SIG-M5 treated with dmso at 0.1 percent for 504 hours (cell line): ENCODE measurements around the gene SCYL2.
A peak's percentile ranks its signal among the peaks of the same experiment; 100 is the strongest.
"Not testable (repeated sequence)": the region's sequence is repeated elsewhere in the genome, so short reads cannot be mapped to it uniquely, and the experiment has no call there.

Experiments
- DNase-seq: peaks from one replicate; lab custom pipeline; 2025; ENCODE audit not compliant: unreplicated experiment; lab: John Stamatoyannopoulos, UW

SCYL2 gene

DNA sequence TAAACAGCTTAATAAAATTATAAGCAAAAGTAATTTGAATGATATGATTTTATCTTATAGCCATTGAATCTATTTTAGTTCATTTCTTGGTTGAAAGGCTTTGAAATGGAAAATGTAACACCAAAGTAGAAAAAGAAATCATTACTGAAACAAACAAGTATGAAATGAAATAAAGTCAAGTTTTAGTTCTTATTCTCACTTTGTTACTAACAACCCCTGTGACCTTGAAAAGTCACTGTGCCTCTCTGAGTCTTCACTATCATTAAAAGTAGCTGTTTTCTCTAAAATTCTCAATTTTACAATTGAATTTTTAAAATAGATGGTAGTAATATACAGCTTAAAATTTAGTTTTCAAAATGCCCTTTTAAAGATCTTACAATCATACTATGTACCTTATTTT is 57.5 kb downstream of the SCYL2 start:
- DNase-seq, result no peak

DNA sequence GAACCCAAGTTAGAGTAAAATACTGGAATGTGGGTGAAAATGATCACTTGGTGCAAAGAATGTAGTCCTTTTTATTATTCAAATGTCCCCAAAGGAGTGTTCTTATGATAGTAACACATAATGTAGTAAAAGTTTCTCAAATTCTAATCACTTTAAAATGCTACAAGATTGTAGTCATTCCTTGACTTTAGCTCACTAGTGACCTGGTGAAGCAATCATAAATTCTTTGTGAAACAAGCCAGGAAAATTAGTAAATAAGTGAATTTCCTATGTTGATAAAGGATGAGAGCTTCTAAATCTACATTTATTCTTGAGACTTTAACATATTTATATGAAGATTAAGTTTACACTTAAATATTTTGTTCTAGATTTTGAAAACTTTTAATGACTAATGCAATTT is 59.2 kb downstream of the SCYL2 start:
- DNase-seq, result no peak

DNA sequence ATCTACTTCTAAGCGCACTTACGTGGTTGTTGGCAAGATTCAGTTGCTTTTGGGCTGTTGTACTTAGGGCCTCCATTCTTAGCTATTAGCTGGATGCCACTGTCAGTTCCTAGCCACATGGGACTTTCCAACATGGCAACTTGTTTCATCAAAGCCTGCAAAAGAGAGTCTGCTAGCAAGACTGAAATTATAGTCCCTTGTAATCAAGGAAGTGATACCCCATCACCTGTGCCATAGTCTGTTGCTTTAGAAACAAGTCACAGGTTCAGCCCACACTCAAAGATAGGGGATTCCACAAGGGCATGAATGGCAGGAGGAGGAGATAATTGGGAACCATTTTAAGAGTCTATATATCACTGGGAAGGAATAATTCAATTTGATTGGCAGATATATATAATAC is 62.8 kb downstream of the SCYL2 start:
- DNase-seq, result no peak

DNA sequence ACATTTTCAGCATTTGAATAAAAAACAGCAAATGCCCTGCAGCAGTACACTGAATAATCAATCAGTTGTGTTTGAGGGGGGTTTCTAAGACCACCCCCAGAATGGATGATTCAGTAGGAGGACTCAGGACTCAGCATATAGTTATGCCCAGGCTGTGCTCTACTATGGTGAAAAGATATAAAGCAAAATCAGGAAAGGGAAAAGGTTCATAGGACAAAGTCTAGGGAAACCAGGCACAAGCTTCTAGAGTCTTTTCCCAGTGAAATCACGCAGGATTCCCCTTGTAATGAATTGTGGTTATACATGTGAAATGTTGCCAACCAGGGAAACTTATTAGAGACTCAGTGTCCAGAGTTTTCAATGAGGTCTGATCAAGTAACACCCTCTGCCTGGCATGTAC is 64.9 kb downstream of the SCYL2 start:
- DNase-seq, result no peak

DNA sequence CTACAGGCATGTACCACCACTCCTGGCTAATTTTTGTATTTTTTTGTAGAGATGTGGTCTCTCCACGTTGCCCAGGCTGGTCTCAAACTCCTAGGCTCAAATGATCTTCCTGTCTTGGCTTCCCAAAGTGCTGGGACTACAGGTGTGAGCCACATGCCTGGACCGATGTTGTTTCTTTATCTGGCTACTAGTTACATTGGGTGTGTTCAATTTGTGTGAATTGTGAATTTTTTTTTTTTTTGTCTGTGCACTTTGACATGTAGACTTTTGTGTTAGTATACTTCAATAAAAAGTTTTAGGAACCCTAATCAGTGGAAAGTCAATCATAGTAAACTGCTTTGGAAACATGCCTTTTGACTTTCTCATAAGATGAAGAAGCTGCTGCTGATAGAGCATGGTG is 65.9 kb downstream of the SCYL2 start:
- no peak for DNase-seq

DNA sequence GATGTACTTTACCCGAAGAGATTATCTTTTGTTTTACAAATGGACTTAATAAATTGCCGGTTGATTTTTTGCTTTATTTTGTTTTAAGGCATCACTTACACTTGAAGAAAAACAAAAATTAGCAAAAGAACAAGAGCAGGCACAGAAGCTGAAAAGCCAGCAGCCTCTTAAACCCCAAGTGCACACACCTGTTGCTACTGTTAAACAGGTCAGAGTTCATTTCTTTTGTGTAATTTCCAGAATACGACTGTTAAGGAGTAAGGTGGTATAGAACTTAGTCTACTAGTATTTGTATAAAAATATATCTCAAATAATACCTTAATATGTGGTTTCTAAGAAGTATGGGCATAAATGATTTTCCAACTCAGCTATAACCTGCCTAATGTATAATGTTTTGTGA is 70.3 kb downstream of the SCYL2 start:
- no peak for DNase-seq

DNA sequence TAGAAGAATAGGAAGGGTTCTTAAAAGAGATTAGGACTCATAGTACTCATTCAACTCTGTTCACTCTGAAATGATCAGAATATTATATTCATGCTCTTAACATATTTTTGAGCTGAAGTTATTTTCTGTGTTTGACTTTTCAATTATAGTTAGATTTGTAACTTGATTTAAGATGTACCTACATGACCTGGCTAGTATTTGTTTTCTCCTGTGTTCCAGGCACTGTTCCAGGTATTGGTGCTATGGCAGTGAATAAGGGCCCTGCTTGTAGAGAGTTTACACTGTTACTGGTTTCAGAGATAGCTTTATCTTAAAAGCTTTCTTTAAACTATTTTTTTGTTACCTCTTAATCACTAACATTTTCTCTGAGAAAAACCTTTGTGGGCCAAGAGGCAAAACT is 70.8 kb downstream of the SCYL2 start:
- no peak for DNase-seq

DNA sequence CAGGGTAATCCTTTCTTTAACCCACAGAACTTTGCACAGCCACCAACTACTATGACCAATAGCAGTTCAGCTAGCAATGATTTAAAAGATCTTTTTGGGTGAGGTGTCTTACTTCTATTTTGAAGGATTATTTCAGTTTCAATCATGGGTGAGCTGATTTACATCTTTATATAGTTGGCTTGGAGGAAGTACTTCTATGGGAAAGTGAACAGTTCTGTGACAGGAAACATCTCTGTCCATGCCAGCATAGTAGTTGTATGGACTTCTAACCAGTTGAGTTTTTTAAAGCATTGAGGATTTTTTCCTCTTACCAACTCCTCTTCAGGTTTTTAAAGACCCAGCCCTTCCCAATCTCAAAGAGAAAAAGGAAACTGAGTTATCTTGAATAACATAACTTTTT is 72.1 kb downstream of the SCYL2 start:
- no peak for DNase-seq

DNA sequence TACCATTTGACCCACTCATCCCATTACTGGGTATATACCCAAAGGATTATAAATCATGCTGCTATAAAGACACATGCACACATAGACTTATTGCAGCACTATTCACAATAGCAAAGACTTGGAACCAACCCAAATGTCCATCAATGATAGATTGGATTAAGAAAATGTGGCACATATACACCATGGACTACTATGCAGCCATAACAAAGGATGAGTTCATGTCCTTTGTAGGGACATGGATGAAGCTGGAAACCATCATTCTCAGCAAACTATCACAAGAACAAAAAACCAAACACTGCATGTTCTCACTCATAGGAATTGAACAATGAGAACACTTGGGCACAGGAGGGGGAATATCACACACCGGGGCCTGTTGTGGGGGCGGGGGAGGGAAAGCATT is 75.9 kb downstream of the SCYL2 start:
- DNase-seq, result not testable (repeated sequence)

DNA sequence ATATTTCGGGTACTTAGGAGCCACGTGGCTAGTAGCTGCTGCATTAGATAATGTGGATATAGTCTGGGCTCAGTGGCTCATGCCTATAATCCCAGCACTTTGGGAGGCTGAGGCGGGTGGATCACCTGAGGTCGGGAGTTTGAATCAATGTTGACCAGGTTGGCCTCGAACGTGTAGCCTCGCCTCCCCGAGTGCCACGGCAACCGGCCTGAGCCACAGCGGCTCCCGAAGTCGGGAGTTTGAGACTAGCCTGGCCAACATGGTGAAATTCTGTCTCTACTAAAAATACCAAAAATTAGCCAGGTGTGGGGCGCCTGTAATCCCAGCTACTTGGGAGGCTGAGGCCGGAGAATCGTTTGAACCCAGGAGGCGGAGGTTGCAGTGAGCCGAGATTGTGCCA is 77.4 kb downstream of the SCYL2 start:
- not testable (repeated sequence) for DNase-seq

DNA sequence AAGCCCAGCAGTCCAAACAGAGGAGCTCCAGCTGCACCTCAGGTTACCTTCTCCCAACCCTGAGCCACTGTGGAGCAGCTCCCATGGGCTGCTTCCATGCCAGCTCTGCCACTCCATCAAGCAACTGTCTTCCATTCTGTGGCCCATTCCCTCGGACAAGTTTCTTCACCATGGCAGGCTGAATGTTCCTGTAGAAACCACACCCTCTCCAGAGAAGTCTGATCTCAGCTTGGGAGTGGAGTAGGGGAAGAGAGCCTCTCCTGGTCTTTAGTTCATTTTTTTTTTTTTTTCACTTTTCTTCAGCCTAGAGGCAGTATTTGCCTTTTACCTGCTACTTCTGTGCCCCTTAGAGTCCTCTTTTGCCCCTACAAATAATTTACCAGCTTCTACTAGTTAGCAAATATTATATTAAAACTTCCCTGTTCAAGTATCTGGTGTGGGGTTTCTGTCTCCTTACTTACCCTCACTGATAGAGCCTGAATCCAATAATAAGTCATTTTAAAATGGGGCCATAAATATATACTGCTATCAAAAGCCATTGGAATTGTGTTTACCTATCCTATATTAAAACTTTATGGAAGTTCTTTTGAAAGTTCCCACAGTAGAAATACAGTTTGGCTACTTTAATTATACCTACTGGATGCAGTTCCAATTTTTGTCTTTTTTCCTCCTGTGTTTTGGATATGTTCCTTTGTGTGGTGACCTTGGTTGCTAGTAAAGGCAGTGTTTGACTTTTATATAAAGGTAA is 78.2 kb downstream of the SCYL2 start:
- DNase-seq, result no peak

DNA sequence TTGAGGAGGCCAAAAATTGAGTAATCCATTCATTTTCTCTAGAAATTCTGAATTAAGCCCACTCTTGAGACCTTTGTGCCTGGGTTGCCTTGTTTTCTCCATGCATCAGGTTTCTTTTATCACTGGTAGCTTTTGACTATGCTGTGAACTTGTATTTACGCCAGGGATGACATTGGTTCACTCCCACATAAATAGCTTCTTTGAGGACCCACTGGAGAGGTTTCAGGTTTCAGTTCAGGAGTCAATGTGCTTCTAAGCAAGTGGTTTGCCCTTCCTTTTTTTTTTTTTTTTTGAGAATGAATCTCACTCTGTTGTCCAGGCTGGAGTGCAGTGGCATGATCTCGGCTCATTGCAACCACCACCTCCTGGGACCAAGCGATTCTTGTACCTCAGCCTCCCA is 79.7 kb downstream of the SCYL2 start:
- no peak for DNase-seq

DNA sequence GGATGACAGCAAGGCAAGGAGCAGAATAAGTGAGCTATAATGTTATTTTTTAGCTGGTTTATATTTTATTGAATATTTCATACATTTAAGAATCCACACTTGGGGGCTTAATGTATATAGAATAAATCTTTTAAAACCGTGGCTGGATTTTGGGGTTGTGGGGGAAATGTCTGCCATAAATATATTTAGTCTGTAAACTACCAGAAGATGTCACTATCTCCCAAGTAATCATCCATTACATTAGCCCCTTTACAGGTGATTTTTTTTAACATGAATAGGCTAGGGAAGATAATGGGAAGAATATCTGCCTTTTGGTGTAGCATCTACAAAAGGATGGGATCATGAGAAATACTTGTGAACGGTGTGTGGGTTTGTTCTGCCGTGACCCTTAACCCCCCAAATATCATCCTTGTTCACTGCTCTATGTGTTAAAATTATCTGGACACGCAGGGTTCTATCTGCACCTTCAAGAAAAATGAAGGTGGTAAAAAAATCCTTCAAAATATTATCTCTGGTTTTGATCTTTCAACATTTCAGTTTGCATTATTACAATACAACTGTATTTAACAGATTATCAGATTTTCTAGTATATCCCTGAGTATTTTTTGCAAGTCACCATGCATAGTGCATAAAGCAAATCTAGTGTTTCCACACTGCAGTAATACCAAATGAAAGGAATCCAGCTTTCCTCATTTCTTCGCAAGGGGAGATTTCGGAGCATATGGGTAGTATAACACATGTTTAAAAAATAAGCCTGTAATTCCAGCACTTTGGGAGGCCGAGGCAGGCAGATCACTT is 81.9 kb downstream of the SCYL2 start:
- DNase-seq, result peak; percentile 4

DNA sequence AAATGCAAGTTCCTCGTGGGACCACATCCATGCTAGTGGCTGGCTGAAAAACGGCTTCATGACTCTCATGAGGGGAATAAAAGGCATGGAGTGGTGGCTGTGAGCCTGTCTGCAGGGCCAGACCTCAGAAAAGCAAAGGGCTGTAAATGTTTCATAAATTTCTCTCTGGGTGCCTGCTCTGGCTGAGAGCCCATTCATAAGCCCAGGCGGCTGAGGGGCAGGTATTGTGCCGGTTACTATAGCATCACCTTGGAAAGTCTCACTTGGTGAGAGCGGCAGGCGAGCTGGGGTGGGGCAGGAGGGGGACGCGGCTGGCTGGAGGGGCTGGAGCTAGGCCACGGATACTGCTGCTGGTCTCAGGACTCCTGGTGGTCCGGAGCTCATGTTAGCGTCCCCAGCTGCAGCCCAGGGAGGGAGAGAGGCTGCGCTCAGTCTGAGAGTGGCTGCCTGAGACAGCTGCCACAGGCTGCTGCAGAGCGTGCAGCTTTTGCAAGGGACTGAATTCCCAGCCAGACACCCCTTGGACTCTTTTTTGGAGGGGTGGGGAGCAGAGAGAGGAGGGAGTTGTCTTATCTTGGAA is 89.8 kb downstream of the SCYL2 start, which contains the start of gene SLC17A8:
SLC17A8 (plus strand) TSS at position 431 of the 580 bp plus-strand sequence. CDS start 318 bp downstream, outside the sequence.
- DNase-seq, result no peak

DNA sequence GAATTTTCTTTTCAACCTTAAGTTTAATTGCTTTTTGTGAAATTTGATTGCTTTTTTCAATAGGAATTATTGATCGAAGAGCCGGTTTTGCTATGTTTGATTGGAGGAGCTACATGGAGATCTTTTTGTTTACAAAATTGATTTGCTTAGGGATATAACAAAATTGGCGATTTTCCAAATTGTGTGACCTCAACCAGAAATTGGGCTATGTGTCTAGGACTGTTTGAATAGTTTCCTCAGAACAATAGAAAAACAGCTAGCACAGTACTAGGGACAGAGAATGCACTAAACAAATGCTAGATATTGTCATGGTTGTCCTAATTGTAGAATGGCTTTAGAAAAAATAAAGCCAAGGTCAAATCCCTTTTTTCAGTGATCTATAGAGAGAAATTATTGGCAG is 92.3 kb downstream of the SCYL2 start:
- DNase-seq, result no peak

DNA sequence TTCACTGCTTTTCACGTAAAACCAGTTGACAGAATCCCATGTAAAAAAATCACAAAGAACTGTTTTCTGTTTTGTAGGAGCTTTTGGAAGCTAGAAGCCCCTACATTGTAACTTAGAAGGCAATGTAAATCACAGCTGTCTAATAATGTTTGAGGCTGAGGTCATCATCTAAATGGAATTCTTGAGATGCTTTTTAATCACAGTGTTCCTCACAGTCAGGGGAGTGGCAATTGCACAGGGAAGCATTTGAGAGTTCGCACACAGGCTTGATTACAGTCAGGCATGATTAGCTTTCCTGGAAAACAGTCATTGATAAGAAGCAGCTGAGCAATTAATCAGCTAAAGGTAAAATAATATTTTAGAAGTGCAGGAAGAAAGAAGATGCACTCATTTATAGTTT is 92.8 kb downstream of the SCYL2 start:
- DNase-seq, result no peak

DNA sequence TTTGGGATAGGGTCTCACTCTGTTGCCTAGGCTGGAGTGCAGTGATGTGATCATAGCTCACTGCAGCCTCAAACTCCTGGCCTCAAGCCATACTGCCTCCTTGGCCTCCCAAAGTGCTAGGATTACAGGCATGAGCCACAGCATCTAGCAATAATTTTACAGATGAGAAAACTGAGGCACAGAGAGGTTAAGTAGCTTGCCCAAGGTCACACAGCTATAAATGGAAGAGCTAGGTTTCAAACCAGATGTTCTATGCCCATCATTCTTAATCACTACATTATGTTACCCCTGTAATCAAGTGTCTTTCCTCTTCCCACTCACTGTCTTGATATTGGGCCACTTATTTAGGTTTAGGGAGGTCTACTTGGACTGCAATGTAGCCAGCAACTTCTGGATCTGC is 93.5 kb downstream of the SCYL2 start:
- DNase-seq, result no peak

DNA sequence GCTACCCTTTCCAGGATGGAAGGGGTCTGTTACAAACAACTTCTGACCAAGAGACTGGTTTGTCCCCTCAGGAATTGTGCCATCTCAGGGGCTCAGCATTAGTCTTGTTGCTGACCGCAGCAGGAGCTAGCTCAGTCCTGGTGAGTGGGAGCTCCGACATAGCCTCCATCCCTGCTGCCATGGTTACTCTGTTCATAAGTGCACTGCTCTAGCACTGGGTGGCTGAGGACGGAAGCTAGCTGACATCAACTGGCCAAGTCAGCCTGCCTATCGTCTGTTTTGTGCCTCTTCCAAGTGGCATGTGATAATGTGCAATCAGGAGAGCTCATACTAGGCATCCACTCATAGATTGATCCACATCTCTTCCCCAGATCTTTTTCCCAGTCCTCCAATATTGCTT is 97.3 kb downstream of the SCYL2 start:
- DNase-seq, result no peak

DNA sequence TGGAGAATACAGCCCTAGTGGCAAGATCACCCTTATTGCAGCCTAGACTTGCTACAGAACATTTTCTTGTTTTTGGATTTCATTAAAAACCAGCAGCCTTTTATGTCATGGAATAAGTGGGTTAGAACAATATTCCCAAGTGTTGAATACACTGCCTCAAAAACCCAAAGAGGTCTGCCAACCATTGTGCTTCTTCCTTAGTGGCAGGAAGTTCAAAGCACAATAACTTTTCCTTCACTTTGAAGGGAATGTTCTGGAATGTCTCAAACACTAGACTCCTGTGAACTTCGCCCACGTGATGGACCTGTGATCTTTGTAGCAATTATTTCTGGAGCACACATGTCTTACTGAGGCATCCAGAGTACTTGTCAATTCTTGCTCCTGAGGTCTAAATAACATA is 98.4 kb downstream of the SCYL2 start:
- DNase-seq, result no peak

DNA sequence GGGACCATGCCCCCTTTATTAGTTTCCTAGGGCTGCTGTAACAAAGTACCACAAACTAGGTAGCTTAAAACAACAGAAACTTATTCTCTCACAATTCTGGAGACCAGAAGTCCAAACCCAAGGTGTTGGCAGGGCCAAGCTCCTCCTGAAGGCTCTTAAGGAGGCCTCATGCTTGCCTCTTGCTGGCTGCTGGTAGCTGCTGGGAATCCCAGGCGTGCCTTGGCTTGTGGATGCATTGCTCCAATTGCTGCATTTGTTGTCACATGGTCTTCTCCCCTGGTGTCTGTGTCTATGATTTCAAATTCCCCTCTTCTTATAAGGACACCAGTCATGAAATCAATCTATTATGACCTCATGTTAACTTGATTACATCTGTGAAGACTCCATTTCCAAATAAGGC is 101.1 kb downstream of the SCYL2 start:
- no peak for DNase-seq

DNA sequence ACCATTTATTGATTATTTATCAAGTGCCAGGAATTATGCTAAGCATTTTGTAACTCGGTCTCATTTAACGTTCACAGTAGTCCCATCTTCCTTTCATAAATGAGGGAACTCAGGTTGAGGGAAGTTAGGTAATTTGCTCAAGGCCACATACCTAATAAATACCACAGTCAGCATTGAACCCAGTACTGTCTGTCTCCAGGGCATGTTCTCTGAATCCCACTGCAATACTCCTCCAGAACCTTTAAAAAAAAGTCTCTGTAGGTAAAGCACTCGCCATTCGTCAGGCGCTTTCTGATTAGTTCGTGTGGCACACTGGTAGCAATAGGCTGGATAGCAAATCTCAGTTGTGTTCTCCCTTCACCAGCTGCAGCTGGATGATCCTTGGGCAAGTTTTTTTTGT is 104.2 kb downstream of the SCYL2 start:
- DNase-seq, result no peak
